Endothelial cell of umbilical vein (primary cell): Measurements from ENCODE around the gene OLIG1. TPM values are rescaled to one million over a fixed set of nuclear protein-coding genes. Genes with fewer than 3 reads are reported as not detected.

Source experiments
- BruUV-seq: library from RNA; stranded (reverse); fragments of 400-500 nt; replicated peaks from 2 replicates; lab custom pipeline; 2021; lab: Mats Ljungman, UMichigan
- CTCF ChIA-PET: fragments of 300-600, 350-600 bp; sonication (Branson Sonifier 250); formaldehyde crosslinking; loops from one replicate; lab custom pipeline; 2021; ENCODE audit warnings: antibody characterized with exemption, inconsistent platforms; lab: Charles Lee
- POLR2A ChIA-PET: fragments of 300-600, 350-600 bp; sonication (Branson Sonifier 250); formaldehyde crosslinking; loops from one replicate; lab custom pipeline; 2021; ENCODE audit warnings: antibody characterized with exemption, inconsistent platforms; lab: Charles Lee
- DNase-seq: peaks from one replicate; pipeline ENCODE4 v3.0.0-alpha.2; 2011; ENCODE audit warnings: low read depth, low spot score
- FAIRE-seq: peaks from 2 replicates; lab custom pipeline; 2011; peaks lifted over from hg19 to GRCh38; lab: Jason Lieb, UNC
- H2AFZ ChIP-seq: 2 replicates; pipeline ENCODE4 v1.6.0; 2012; ENCODE audit warnings: low read depth, low read length, control low read depth, inconsistent platforms
- H3K27ac ChIP-seq: 2 replicates; pipeline ENCODE4 v1.5.1; 2011; ENCODE audit warnings: low read depth, mild to moderate bottlenecking, control low read depth, low read length, moderate library complexity; ENCODE audit not compliant: insufficient read depth
- H3K27me3 ChIP-seq, 2 experiments: 2 replicates each; pipeline versions ENCODE4 v1.6.0 to v1.6.1; 2011; ENCODE audit warnings: low read length in 2 of 2, mixed read lengths in 1 of 2; ENCODE audit not compliant: control insufficient read depth in 2 of 2, insufficient read depth in 2 of 2
- H3K36me3 ChIP-seq, 2 experiments: 2 replicates in 1 of 2; 3 replicates in 1 of 2; pipeline ENCODE4 v1.5.1; 2011; ENCODE audit warnings: low read length in 2 of 2, mild to moderate bottlenecking in 1 of 2, moderate library complexity in 1 of 2; ENCODE audit not compliant: control insufficient read depth in 2 of 2, insufficient read depth in 2 of 2; ENCODE audit errors: extremely low read depth in 1 of 2
- H3K4me1 ChIP-seq: 3 replicates; pipeline ENCODE4 v1.5.1; 2011; ENCODE audit warnings: mild to moderate bottlenecking, low read length; ENCODE audit not compliant: control insufficient read depth, insufficient read depth; ENCODE audit errors: extremely low read depth
- H3K4me2 ChIP-seq: 2 replicates; pipeline ENCODE4 v1.6.1; 2011; ENCODE audit warnings: low read length, control low read depth, mixed read lengths; ENCODE audit not compliant: insufficient read depth
- H3K4me3 ChIP-seq, 3 experiments: fragments of 200-600 bp in 1 of 3; sonication (generic), shearing (Covaris generic) in 1 of 3; replicated peaks in 1 of 3; 2 replicates each; pipeline ENCODE4 v1.5.1; 2011 to 2016; ENCODE audit warnings: control low read depth in 3 of 3, low read length in 3 of 3, mild to moderate bottlenecking in 2 of 3, inconsistent platforms in 1 of 3, low read depth in 1 of 3, moderate library complexity in 1 of 3; ENCODE audit not compliant: insufficient read depth in 1 of 3
- H3K79me2 ChIP-seq: 2 replicates; pipeline ENCODE4 v1.6.0; 2012; ENCODE audit warnings: low read length, inconsistent platforms; ENCODE audit not compliant: control insufficient read depth, insufficient read depth
- H3K9ac ChIP-seq: replicated peaks from 2 replicates; pipeline ENCODE3; 2011; ENCODE audit warnings: low read length, control low read depth; ENCODE audit not compliant: insufficient read depth; ENCODE audit errors: extremely low read depth
- H3K9me1 ChIP-seq: replicated peaks from 3 replicates; pipeline ENCODE4 v1.6.0; 2011; ENCODE audit warnings: mild to moderate bottlenecking, low read length; ENCODE audit not compliant: control insufficient read depth, insufficient read depth; ENCODE audit errors: extremely low read depth
- H3K9me3 ChIP-seq: replicated peaks from 2 replicates; pipeline ENCODE4 v1.5.1; 2012; ENCODE audit warnings: low read length, inconsistent platforms; ENCODE audit not compliant: control insufficient read depth, insufficient read depth
- H4K20me1 ChIP-seq: replicated peaks from 2 replicates; pipeline ENCODE3; 2011; ENCODE audit warnings: mild to moderate bottlenecking, low read length; ENCODE audit not compliant: control insufficient read depth, insufficient read depth; ENCODE audit errors: extremely low read depth
- EZH2 ChIP-seq: IDR thresholded peaks from 2 replicates; pipeline ENCODE4 v1.6.1; 2012; ENCODE audit warnings: borderline replicate concordance, low read depth, mild to moderate bottlenecking, moderate library complexity, low read length, inconsistent platforms; ENCODE audit not compliant: severe bottlenecking
- POLR2AphosphoS5 ChIP-seq: IDR thresholded peaks from 2 replicates; pipeline ENCODE4 v1.6.1; 2012; ENCODE audit warnings: low read depth, mild to moderate bottlenecking, control low read depth, low read length, moderate library complexity; ENCODE audit not compliant: insufficient read depth
- dilution Hi-C: fragments of 300-500 bp; cut with MboI; formaldehyde crosslinking; loops from one replicate; pipeline ENCODE4 v1.15.0; 2019; ENCODE audit warnings: low sequenced_read_pairs; ENCODE audit not compliant: extremely low pct_ligation_motif_present
- intact Hi-C: fragments of 100-400 bp; cut with micrococcal nuclease; formaldehyde crosslinking; loops from one replicate; pipeline ENCODE4 v1.10.0; 2022
- polyA plus RNA-seq, 4 experiments: library from polyadenylated mRNA; depleted of rRNA in 3 of 4; stranded (reverse) in 3 of 4; unstranded in 1 of 4; fragments of >200 nt; gene quantifications; 2 replicates each; pipeline versions ENCODE4 v1.2.1 to v1.2.3, GENCODE V29; 2011 to 2012; ENCODE audit warnings: missing spikeins in 1 of 4
- total RNA-seq: library from RNA; stranded (reverse); gene quantifications from 2 replicates; pipeline ENCODE4 v1.2.3, GENCODE V29; 2021
- TF ChIP-seq, protein P1 (sequence below), 2 donors: IDR thresholded peaks; 1 replicate in 1 of 2; 2 replicates in 1 of 2; pipeline ENCODE4 v1.5.1; 2011; ENCODE audit warnings: low read length in 2 of 2, mild to moderate bottlenecking in 2 of 2, moderate library complexity in 2 of 2, control low read depth in 1 of 2, inconsistent platforms in 1 of 2, low read depth in 1 of 2; ENCODE audit not compliant: insufficient read depth in 1 of 2; ENCODE audit errors: extremely low read depth in 1 of 2
- TF ChIP-seq, protein P2 (sequence below): IDR thresholded peaks from 2 replicates; pipeline ENCODE4 v1.6.1; 2011; ENCODE audit not compliant: insufficient read depth, insufficient read length

OLIG1 gene
- total and polyA plus RNA-seq, 2 donors (not counting 3 experiments of a cell fraction or from before 2014, with no cell fraction given), result not detected

DNA sequence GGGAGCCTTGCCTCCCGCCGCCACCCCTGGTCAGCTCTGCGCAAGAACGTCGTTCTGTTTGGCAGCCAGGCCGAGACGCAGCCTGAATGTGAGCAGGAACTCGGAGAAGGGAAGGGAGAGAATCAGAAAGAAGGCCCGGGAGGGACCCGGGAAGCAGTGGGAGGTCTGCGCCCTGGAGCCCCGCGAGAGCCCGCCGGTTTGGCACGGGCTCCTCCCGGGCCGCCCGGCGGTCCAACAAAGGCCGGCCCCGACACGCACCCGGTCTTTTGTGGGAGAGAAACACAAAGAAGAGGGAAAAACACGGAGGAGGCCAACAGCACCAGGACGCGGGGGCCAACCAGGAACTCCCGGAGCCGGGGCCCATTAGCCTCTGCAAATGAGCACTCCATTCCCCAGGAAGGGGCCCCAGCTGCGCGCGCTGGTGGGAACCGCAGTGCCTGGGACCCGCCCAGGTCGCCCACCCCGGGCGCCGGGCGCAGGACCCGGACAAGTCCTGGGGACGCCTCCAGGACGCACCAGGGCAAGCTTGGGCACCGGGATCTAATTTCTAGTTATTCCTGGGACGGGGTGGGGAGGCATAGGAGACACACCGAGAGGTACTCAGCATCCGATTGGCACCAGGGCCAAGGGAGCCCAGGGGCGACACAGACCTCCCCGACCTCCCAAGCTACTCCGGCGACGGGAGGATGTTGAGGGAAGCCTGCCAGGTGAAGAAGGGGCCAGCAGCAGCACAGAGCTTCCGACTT is 46.9 kb upstream of the OLIG1 start:
- no peak overlapping the region for H3K27ac ChIP-seq
- H3K4me2 ChIP-seq, result no peak overlapping the region
- H3K36me3 ChIP-seq, result no peaks in the 10 kb centered on the region
- no peak overlapping the region for H3K4me3 ChIP-seq
- H2AFZ ChIP-seq, result no peak overlapping the region
- DNase-seq (no peak), FAIRE-seq (no peak)
- no peaks in the 10 kb centered on the region for H3K4me1 ChIP-seq
- H3K79me2 ChIP-seq, result no peaks in the 10 kb centered on the region
- H3K27me3 ChIP-seq, result peaks cover 90 to 99% of the 10 kb centered on the region in 2 experiments
- BruUV-seq, result no TSS peak
- no peaks in the 10 kb centered on the region for H3K9me1 ChIP-seq
- no peak for TF ChIP-seq POLR2AphosphoS5
- TF ChIP-seq, protein P1, sequence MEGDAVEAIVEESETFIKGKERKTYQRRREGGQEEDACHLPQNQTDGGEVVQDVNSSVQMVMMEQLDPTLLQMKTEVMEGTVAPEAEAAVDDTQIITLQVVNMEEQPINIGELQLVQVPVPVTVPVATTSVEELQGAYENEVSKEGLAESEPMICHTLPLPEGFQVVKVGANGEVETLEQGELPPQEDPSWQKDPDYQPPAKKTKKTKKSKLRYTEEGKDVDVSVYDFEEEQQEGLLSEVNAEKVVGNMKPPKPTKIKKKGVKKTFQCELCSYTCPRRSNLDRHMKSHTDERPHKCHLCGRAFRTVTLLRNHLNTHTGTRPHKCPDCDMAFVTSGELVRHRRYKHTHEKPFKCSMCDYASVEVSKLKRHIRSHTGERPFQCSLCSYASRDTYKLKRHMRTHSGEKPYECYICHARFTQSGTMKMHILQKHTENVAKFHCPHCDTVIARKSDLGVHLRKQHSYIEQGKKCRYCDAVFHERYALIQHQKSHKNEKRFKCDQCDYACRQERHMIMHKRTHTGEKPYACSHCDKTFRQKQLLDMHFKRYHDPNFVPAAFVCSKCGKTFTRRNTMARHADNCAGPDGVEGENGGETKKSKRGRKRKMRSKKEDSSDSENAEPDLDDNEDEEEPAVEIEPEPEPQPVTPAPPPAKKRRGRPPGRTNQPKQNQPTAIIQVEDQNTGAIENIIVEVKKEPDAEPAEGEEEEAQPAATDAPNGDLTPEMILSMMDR (IDR thresholded peaks at IDR 0.05; ENCODE audit: extremely low read depth in 1 of 2, insufficient read depth in 1 of 2, low read depth in 1 of 2, low read length in 2 of 2), result no peak
- TF ChIP-seq, protein P2, sequence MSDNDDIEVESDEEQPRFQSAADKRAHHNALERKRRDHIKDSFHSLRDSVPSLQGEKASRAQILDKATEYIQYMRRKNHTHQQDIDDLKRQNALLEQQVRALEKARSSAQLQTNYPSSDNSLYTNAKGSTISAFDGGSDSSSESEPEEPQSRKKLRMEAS, result no peak
- peak; percentile 4 for TF ChIP-seq EZH2
- no peak overlapping the region for H3K9ac ChIP-seq
- intact Hi-C loops (loop anchor here (10.0 kb wide), 1 partner anchor 52 kb away; the partner anchor contains the start of gene OLIG1), dilution Hi-C loops (no loop called here)
- no peaks in the 10 kb centered on the region for H4K20me1 ChIP-seq
- no peaks in the 10 kb centered on the region for H3K9me3 ChIP-seq
- CTCF ChIA-PET, result interaction anchor here (2.4 kb wide), 1 partner anchor 29 kb away, joined by 8 read pairs; no protein-coding TSS in a partner anchor
- POLR2A ChIA-PET, result no interaction called here
